Nephron progenitor cell (in vitro differentiated cells): Measurements from ENCODE around the gene DDX28.

Experiments
- DNase-seq: peaks from one replicate; pipeline ENCODE4 v3.0.0; 2021
- H3K27ac Mint-ChIP-seq: 2 replicates; pipeline ENCODE4 v1.8.0; 2021; ENCODE audit warnings: mild to moderate bottlenecking, moderate library complexity, mixed read lengths
- H3K27me3 Mint-ChIP-seq: 2 replicates; pipeline ENCODE4 v1.8.0; 2021; ENCODE audit warnings: mild to moderate bottlenecking, low read depth, mixed read lengths; ENCODE audit not compliant: poor library complexity
- H3K36me3 Mint-ChIP-seq: 2 replicates; pipeline ENCODE4 v1.8.0; 2021; ENCODE audit warnings: low read depth, mixed read lengths
- H3K4me1 Mint-ChIP-seq: 2 replicates; pipeline ENCODE4 v1.8.0; 2021; ENCODE audit warnings: mixed read lengths
- H3K4me3 Mint-ChIP-seq: 2 replicates; pipeline ENCODE4 v1.8.0; 2021; ENCODE audit warnings: mild to moderate bottlenecking, moderate library complexity, mixed read lengths
- H3K9me3 Mint-ChIP-seq: 2 replicates; pipeline ENCODE4 v1.8.0; 2021; ENCODE audit warnings: mild to moderate bottlenecking, moderate library complexity, mixed read lengths
- CTCF ChIP-seq: fragments of 200-600 bp; sonication (generic); IDR thresholded peaks from 2 replicates; pipeline ENCODE4 v1.5.0; 2021; ENCODE audit warnings: antibody characterized with exemption

DDX28 gene

GRCh38 chr16:67989322-67990017, 33.6 kb downstream of the DDX28 start:
- no peak overlapping the region for H3K4me3 Mint-ChIP-seq
- no peak for DNase-seq
- no peaks in the 10 kb centered on the region for H3K36me3 Mint-ChIP-seq
- H3K9me3 Mint-ChIP-seq: no peaks in the 10 kb centered on the region
- peaks cover 54% of the 10 kb centered on the region for H3K4me1 Mint-ChIP-seq
- H3K27me3 Mint-ChIP-seq: peaks cover 11% of the 10 kb centered on the region
- H3K27ac Mint-ChIP-seq: no peak overlapping the region
- TF ChIP-seq CTCF: no peak

- Mint-ChIP-seq H3K4me1 (peaks cover 52% of the 10 kb centered on the region), H3K9me3 (no peaks in the 10 kb centered on the region), H3K4me3 (no peak overlapping the region), H3K27me3 (peaks cover 11% of the 10 kb centered on the region), H3K36me3 (no peaks in the 10 kb centered on the region), H3K27ac (no peak overlapping the region)
- TF ChIP-seq CTCF: no peak
- no peak for DNase-seq
Observed at GRCh38 chr16:67988675-67989074, 34.4 kb downstream of the DDX28 start.

GRCh38 chr16:67987460-67988160, 35.4 kb downstream of the DDX28 start:
- no peak for DNase-seq
- no peak for TF ChIP-seq CTCF
- Mint-ChIP-seq H3K4me1 (peaks cover 60% of the 10 kb centered on the region), H3K36me3 (no peaks in the 10 kb centered on the region), H3K4me3 (no peak overlapping the region), H3K27ac (peak overlapping the region; percentile 56), H3K9me3 (peaks cover 3% of the 10 kb centered on the region), H3K27me3 (peaks cover 16% of the 10 kb centered on the region)

- no peak overlapping the region for H3K4me3 Mint-ChIP-seq
- TF ChIP-seq CTCF: no peak
- H3K27ac Mint-ChIP-seq: no peak overlapping the region
Observed at GRCh38 chr16:67986949-67987348, 36.1 kb downstream of the DDX28 start.

GRCh38 chr16:67982011-67982696, 40.9 kb downstream of the DDX28 start:
- H3K36me3 Mint-ChIP-seq: no peaks in the 10 kb centered on the region
- no peak overlapping the region for H3K27ac Mint-ChIP-seq
- no peak for TF ChIP-seq CTCF
- peaks cover 6% of the 10 kb centered on the region for H3K9me3 Mint-ChIP-seq
- no peak overlapping the region for H3K4me3 Mint-ChIP-seq
- peaks cover 23% of the 10 kb centered on the region for H3K27me3 Mint-ChIP-seq
- H3K4me1 Mint-ChIP-seq: peaks cover 23% of the 10 kb centered on the region
- no peak for DNase-seq

More at GRCh38 chr16:67986949-67987348, 36.1 kb downstream of the DDX28 start:
- Mint-ChIP-seq H3K36me3 (no peaks in the 10 kb centered on the region), H3K9me3 (peaks cover 6% of the 10 kb centered on the region), H3K4me1 (peaks cover 57% of the 10 kb centered on the region), H3K27me3 (peaks cover 18% of the 10 kb centered on the region)
- no peak for DNase-seq
